ENCODE measurements around the gene TBCEL.
"Not testable (repeated sequence)": the region's sequence is repeated elsewhere in the genome, so short reads cannot be mapped to it uniquely, and the experiment has no call there.

TBCEL gene, protein sequence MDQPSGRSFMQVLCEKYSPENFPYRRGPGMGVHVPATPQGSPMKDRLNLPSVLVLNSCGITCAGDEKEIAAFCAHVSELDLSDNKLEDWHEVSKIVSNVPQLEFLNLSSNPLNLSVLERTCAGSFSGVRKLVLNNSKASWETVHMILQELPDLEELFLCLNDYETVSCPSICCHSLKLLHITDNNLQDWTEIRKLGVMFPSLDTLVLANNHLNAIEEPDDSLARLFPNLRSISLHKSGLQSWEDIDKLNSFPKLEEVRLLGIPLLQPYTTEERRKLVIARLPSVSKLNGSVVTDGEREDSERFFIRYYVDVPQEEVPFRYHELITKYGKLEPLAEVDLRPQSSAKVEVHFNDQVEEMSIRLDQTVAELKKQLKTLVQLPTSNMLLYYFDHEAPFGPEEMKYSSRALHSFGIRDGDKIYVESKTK

DNA sequence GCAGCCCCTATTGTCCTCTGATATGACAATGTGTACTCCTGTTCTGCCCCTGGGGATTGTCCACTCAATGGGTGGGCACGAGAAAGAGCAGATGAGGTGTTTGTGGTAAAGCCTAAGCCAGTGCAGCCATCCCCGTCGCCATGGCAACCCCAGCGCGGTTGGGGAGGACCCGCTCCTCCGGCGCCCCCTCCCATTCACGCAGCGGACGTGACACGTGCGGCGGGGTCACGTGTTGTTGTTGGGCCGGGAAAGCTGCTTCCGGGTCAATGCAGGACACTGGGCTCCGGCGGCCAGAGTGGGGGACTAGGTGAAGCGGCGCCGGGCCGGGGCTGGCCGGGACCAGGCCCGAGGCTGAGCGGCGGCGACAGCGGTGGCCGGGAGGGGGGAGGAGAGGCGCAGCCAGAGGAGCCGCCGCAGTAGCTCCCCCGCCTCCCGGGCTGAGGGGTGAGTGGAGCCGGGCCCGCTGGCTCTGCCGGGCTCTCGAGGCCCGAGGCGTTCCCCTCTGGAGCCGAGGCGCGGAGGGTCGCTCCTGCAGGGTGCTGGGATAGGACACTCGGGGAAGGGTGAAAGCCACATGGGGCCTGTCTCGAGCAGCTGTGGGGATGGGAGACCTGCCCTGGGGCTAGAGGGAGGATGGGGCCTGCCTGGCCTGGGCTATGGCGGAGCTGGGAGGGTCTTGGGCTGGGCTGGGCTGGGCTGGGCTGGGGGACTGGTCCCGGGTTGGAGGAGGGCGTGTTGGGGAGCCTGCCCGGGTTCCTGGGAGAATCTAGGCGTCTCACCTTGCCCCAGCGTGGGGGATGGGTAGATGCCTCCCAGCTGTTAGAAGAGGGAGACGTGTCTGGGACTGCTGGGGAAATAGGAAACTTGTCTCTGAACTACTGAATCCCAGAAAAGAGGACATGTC, at the start of gene TBCEL:
Gene TBCEL (plus strand): TSS at position 255 of the 904 bp plus-strand sequence. CDS start 21,589 bp downstream, outside the sequence.
- peak; percentile 91 for DNase-seq

DNA sequence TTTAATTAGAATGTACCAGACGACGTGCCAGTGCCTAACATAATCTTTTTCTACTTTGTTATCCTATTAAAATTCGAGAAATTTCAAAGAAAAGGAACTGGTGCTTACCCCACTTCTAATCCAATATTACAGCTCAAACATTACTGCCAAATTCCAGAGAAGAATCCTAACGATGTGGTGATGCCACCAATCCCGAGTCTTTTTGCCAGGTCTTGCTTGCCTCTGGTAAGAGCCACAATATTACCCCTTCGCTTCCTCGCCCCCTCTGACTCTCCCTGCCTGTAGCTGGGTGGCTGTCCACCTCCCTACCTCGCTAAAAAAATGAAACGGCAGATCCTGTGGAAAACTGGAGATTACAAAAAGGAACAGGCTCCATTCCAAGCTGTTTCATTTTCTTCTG, 49.4 kb upstream of the TBCEL start:
- no peak for DNase-seq

DNA sequence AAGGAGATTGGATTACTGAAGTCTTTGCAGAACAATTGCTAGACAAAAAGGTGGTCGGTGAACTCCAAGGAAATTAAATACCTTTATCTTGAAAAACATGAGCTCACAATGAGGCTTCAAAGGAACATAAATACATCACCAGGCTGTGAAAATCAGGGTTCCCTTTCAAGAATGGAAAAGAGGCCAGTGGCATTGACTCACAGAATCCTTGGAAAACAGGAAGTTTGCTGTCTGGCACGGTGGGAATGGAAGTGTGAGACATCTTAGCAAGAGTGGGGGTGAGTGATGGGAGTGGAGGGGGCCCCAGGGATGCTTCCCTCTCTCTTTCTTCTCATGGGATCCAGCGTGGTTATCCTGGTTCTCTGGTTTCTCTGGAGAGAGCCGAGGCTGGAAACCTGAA, 48.9 kb upstream of the TBCEL start:
- DNase-seq, result no peak

DNA sequence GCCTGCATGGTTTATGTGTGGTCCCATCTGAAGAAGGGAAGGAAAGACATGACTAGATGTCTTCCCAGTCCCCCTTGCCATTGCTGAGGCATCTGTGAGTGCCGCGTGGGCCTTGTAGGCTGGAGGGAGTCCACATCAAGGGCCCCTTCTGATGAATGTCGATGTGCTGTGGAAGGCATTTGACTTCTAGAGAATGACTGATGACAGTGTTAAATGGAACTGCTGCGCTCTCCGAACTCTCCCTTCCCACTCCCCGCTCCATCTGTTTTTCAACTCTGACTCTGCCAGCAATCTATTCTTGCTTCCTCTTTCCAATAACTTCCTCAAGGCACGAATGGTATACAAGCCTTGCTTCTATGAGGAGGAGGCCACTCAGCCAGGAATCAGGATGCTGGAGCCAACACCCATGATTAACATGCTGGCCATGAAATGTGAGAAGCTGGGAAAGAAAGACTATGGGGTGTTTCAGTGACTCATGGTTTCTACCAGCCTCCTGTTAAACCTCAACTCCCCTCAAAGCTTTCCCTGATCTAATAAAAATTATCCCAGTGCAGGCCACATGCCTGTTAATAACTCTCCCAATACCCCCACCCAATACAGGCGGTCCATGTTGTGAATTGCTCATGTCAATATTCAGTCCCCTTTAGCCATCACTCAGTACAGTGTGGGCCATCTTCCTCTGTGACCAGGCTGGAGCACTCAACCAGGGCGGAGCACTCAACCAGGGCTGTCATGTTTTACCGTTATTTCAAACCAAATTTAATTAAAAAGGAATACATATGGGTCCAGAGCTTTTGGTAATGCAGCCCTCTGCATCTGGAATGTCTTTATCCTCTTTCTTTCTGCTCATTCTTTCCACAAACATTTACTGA, 46.4 kb upstream of the TBCEL start:
- no peak for DNase-seq

DNA sequence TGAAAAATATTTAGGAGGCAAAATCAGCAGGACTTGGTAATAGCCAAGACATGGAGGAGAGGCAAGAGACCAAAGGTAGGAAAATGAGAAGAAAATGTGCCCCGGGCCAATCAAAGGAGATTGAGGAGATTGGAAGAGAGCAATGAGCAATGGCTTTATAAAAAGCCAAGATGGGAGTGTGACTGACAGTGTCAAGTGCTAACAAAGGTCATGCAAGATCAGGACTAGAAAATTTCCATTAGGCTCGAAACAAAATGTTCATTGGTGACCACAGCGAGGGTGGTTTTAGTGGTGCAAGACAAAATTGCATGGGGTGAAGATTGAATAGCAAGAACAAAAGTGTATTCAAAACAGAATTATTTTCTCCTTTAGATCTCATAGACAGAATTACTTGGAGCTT, 45.2 kb upstream of the TBCEL start:
- no peak for DNase-seq

DNA sequence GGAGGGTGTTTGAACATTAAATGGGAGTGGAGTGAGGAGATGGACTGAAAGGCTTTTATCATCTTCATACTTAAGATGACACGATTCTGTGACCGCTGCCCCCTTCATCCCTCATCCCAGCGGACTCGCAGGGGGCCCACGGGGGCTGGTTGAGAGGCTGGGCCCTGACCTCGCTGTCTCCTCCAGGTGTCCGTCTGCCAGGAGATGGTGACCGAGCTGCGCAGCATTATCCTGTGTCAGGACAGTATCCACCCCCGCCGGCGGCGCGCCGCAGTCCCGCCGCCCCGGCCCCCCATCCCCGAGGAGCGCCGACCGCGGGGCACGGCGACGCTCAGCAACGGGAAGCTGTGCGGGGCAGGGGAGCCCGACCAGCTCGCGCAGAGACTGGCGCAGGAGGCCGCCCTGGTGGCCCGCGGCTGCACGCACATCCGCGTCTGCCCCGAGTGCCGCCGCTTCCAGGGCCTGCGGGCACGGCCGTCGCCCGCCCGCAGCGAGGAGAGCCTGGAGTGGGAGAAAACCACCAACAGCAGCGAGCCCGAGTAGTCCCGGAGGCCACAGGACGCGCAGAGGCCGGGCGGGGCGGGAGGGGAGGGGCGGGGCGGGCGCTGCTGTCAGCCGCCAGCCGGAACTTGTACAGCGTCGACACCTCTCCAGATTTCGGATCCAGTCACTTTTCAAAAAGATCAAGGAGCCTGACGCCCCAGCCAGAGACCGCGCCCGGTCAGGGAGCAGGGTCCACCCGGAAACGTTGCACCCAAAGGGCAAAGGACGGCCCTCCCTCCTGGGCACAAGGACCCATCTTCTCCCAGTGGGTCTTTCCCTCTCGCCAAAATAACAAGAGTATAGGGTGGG, 38.0 kb upstream of the TBCEL start:
- DNase-seq, result peak; percentile 69

DNA sequence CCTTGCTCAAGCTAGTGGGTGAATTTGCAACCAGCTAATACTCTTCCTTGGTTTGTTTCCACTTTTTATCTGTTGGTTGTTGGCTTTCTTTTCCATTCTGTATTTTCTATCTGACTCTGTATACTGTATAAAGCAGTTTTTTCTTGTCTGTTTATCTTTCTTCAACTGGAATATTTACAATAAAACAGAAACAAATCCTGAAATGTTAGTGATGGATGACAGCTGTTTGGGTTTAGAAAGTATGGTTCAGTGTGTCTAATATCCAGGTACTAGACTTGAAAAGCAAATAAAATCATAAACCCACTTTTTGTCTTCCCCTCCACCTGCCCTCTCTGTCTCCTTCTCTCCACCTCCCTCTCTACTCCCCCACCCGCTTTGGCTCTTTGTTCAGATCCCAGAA, 35.3 kb upstream of the TBCEL start:
- no peak for DNase-seq

DNA sequence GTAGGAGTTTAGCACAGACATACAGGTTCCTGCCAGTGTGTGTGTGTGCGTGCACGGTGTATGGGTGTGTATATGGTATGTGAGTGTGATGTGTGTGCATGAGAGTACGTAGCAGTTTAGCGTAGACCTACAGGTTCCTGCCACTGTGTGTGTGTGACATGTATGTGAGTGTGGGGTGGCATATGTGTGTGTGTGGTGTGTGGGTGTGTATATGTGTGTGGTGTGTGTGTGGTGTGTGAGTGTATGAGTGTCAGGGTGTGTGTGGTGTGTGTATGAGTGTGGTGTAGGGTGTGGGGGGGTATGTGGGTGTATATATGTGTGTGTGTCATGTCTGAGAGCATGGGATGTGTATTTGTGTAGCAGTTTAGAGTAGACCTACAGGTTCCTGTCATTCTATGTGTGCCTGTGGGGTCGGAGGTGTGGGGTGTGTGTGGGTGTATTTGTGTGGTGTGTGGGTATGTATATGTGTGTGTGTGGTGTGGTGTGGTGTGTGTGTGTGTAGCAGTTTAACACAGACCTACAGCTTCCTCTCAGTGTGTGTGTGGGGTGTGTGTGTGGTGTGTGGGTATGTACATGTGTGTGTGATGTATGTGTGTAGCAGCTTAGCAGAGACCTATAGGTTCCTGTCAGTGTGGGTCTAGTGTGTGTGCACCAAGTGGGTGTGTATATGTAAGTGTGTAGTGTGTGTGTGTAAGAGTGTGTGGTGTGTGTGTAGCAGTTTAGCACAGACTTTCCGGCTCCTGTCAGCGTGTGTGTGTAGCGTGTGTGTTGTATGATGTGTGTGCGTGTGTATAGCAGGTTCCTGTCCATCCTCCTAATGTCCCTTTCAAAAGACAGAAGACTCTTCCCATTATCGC, 31.8 kb upstream of the TBCEL start:
- DNase-seq, result no peak

DNA sequence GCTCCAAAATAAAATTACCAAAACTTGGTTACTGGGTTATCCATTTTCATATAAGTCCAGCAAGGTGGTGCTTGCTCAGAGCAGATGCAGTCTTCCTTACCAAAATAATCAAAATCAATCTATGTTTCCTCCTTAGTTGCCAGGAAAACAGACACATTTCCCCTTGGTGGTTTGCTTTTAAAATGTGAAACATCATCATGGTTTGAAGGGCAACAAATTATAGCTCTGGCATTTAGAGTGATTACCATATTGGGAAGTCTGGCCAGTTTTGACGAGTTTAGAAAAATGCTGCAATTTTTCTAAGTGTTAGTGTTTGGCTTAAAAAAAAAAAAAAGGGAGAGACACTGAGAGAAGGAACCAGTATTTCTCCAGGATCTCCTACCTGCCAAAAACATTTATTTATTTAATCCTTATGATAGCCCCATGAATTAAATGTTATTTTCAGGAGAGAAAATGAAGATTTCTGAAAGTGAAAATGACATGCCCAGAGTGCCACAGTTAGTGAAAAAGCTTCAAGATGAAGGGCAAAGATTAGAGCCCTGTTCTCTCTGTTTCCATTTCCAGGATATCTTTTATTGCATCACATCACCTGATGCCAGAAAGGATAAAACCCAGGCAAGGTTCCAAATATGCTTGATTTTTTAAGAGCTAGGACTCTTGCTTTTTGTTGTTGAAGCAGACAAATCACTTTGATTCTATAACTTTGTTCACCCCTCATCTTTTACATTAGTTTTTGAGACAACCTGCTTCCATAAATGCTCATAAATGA, 29.6 kb upstream of the TBCEL start:
- no peak for DNase-seq

DNA sequence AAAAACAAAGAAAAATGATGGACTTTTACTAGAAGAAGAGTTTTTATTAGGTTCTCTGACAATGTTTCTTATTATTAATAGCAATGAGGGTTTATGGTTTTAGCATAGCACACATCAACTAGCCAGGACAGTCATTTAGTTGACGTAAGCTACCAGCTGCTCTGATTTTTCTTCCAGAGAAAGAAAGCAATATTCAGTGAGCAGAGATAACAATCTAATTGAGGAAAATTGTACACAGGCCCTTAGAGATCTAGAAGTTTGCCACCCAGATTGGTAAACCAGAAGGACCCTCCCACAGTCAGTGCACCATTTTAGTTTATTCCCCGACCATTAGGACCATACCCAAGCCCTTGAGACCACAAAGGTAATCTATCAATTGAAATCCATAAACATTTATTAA, 28.7 kb upstream of the TBCEL start:
- no peak for DNase-seq

DNA sequence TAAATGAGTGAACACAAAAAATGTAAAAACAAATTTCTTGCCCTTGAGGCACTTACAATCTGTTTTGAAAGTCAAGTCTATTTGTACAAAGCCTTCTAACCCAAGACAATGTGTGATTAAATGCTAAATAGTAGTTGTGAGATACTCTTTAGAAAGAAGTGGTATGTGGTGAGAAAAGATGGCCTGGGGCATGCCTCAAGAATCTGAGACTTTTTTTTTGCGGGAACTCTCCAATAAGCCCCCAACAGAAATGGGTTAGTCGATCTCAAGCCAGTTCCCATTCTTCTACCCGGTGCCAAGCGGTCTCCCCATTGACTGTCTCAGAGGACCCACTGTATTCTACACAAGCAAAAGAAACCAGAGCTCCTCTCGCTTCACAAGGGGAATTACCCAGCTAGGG, 26.9 kb upstream of the TBCEL start:
- no peak for DNase-seq

DNA sequence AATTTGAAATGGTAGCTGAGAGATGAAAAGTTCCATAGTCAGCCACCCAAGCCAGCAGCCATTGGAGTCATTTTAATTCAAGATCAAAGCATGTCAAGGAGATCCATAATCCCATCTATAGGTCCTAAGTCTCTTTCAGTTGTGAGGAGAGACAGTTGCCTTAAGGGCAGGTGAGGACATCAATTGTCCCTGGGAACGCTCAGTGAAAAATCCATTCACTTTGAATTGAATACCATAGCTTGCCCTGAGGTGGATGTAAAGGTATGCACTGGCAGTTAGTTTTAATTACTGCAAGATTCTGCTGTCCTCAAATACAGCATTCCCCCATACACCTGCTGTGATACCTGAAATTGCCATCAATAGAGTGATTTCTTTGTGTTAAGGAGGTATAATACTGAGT, 25.3 kb upstream of the TBCEL start:
- no peak for DNase-seq

DNA sequence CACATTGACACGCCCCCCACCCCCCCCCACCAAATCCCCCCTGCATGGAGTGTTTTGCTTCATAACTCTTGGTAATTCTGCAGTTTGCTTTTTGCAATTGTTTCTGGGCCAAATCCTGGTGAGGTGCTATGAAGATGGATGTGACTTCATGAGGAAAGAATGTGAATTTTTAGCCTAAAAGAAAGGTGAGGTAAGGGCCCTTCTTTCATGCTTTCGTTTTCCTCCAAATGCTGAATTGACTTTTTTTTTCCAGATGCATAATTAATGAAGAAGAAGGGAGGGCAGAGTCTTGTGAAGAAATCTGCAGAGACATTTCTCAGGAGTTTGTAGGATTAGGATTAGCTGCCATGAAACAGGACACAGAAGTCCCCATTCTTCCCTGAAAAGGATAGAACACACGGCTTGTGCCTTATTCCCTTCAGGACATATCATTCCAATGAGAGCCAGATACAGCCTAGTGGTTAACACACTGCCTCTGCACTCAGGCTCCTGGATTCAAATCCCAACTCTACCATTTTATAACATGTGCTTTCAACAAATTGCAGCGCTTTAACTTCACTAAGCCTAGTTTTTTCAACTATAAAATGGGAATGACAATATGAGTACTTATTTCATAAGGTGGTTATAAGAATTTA, 19.6 kb upstream of the TBCEL start:
- no peak for DNase-seq

DNA sequence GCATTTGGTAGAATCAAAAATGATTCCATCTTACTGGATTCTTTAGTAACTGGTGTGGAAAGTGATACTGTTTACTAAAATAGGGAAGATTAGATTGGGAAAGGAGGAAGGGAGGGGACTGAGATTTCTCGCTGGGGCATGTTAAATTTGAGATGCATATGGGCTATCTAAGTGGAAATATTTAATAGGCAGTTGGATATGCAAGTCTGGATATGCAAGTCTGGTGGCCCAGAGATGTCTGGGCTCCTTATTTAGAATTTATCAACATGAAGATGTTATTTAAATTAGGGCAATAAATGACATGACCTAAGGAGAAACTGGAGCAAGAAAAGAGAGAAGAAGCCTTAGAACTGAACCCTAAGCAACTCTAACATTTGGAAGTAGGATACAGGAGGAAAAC, 17.0 kb upstream of the TBCEL start:
- DNase-seq, result no peak

DNA sequence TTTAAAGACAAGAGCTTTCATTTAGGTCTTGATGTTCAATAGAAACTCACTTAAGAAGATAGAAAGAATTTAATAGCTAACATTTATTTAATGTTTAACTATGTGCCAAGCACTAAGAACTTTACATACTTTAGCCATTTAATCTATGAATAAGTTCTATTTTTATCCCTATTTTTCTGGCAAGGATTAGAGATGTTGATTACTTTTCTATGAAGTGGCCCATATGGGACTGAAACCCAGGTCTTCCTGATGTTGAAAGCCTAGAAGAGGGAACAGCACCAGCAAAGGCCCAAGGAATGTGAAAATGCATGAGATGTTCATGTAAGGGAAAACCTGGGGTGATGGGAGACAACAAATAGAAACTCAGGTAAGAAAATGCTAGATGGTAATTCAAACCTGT, 15.4 kb upstream of the TBCEL start:
- DNase-seq, result no peak

DNA sequence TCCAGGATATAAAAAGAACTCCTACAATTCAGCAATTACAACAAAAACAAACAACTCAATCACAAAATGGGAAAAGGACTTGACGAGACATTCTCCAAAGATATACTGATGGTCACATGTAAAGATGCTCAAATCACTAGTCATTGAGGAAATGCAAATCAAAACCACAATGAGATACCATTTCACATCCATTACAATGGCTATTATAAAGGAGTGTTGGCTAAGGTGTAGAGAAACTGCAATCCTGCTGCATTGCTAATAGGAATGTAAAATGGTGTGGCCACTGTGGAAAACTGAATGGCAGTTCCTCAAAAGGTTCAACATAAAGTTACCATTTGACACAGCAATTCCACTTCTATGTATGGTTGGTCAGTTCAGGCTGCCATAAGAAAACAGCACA, 11.8 kb upstream of the TBCEL start:
- DNase-seq, result no peak

DNA sequence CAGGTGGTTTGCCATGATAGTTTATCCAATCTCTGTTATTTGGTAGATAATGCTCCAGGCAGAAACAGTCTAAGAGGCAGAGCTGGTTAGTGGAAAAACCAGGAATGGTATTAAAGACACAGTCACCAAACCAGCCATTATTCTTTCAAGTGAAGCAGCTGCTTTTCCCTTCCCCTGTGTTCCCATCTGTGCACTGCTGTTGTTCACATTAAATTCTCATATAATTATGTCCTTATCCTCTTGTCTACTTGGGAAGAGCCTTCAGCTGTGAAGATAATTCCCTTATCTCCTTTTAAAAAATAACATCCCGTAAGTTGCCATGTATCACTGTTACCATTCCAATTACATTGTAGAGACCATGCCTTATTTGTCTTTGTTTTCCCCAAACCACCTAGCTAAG, 5.2 kb upstream of the TBCEL start:
- no peak for DNase-seq

DNA sequence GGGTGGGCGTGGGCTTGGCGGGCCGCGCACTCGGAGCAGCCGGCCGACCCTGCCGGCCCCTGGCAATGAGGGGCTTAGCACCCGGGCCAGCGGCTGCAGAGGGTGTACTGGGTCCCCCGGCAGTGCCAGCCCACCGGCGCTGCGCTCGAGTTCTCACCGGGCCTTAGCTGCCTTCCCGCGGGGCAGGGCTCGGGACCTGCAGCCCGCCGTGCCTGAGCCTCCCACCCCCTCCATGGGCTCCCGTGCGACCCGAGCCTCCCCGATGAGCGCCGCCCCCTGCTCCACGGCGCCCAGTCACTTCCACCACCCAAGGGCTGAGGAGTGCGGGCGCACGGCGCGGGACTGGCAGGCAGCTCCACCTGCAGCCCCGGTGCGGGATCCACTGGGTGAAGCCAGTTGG, 2.2 kb upstream of the TBCEL start:
- not testable (repeated sequence) for DNase-seq

DNA sequence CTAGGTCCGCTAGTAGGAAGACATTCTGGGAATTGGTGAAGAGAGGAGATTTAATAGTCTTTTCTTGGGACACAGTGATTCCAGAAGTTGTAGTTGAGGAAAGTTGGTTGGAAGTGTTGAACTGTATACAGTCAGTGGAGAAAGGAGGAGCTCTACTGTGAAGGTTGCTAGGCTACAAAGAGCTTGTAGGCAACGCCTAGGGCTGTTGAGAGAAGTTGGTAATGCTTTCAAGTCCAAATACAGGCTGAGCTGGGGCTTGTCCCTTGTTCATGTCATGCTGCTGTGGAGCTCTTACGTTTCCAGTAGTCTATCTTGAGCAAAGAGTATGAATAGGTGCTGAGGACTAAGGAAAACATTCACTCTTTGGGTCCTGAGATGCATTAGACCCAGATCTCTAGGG, 1.1 kb downstream of the TBCEL start:
- DNase-seq, result no peak

DNA sequence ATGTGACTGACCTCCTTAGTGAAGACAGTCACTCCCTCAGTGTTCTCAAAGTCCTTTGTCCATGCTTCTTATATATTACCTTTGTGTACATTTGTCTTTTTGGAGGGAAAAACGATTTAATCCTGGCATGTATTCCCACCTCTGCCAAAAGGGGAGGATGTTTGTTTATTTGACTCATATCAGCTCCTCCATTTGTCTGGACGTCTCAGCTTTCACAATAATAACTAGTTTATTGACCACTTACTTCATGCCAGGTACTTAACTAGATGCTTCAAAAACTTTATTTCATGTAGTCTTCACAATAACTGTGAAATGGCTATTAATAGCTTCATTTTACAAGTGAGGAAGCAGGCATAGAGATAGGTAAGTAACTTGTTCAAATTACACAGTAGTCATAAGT, 5.3 kb downstream of the TBCEL start:
- no peak for DNase-seq
